ENCODE measurements around the gene DCST1.
A peak's percentile ranks its signal among the peaks of the same experiment; 100 is the strongest.

Gene DCST1

DNA sequence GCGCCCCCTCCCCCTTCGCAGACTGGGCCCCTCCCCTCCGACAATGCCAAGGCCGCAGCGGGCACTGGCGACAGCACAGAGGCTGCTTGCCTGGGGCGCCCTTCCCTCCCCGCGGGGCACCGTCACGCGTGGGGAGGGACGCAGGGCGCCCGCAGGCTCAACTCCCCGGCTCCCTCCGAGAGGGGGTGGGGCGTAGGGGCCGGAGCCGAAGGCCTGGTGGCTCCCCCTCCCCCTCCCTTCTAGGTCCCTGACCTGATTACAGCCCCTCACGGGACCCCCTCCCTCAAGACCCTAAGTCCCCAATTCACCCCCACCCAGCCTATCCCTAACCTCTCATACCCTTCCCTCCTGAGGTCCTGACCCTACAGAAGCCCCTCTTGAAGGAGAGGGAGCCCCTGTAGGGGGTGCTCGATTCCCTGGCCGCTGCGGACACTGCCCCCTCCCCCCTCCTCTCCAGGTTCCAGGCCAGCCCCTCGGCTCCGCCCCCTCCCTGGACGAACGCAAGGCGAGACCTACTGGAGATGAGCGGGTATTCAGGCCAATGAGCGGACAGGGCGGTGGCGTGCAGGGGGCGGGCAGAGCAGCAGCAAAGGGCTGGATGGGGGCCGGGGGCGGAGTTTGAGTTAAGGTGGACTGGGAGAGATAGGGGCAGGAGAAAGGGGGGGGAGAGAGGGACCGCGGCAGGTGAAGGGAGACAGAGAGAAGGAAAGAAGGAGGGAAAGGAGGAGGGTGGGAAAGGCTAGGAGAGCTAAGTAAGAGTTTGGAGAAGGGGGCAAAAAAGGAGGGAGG lies 31.8 kb upstream of the DCST1 start:
- DNase-seq: peak; percentile 98

- DNase-seq: no peak
Measured at GRCh38 chr1:155002464-155003226, 31.0 kb upstream of the DCST1 start, which contains the start of gene ZBTB7B. ZBTB7B (plus strand) TSS chr1:155002802; CDS start chr1:155014661, 11,859 bp downstream.

- DNase-seq: no peak
Measured at GRCh38 chr1:155003227-155003765, 30.3 kb upstream of the DCST1 start.

GRCh38 chr1:155003766-155004351 lies 29.8 kb upstream of the DCST1 start:
- no peak for DNase-seq

GRCh38 chr1:155004352-155005075 lies 29.1 kb upstream of the DCST1 start:
- no peak for DNase-seq

DNA sequence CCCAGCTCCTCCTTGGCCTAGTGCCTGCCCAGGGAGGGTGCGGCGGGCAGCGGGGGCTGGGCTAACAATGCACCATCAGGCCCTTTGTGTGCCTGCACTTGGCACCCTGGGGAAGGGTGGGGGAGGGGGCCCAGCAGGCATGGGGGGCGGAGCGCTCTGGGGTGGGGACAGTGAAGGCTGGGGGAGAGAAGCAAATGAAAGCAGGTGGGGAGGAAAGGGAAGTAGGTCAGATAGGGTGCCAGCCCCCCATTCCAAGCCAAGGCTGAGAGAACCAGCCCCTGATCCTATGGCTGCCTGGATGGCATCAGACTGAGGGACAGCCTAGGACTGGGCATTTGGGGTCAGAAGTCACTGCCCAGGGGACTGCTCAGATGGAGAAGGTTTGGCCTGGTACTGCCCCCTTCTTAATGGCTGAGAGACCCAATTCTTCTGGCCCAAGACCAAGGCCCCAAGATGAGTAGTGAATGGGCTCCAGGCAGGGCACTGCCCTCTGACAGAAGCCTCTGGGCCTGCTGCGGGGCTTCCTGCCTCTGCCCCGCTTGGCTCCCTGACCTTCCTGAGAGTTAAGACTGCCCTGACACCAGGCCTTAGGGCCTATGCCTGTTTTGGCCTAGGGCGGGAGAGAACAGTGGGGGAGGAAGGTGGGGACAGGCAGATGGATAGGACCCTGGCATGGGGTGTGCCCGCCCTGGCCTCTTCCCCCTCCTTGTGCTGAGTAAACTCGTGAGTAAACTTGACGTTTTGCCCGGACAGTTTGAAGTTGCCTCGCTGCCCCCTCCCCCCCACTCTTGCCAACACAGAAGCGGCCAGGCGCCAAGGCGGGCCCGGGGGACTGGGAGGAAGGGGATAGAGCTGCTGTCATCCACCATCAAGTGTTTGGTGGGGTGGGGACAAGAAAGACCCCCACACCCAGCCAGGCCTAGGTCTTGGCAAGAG lies 28.3 kb upstream of the DCST1 start:
- peak; percentile 57 for DNase-seq

DNA sequence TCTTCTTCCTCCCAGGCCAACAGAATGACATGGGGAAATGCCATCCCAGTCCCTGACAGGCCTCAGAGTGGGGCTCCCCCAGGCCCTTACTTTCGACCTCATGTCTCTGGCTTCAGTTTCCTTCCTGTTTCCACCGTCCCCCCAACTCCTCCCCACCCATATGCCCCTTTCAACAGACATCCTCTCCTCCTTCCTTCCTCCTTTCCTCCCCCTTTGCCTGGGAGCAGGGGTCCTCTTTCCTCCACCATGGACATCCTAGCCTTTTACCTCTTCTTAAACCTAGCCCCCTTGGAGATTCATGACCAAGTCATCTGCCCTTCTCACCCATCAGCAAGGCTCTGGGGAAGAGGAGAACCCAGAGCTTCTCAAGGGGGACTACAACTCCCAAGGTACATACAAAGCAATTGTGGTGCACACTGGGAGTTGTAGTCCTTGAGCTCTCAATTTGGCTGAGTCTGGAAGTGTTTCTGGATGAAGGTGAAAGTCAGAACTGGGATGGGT lies 27.0 kb upstream of the DCST1 start:
- peak; percentile 67 for DNase-seq

- no peak for DNase-seq
Measured at GRCh38 chr1:155007251-155007828, 26.3 kb upstream of the DCST1 start.

- DNase-seq: peak; percentile 45
Measured at GRCh38 chr1:155008015-155008941, 25.3 kb upstream of the DCST1 start.

GRCh38 chr1:155009221-155009711 lies 24.4 kb upstream of the DCST1 start:
- no peak for DNase-seq

DNA sequence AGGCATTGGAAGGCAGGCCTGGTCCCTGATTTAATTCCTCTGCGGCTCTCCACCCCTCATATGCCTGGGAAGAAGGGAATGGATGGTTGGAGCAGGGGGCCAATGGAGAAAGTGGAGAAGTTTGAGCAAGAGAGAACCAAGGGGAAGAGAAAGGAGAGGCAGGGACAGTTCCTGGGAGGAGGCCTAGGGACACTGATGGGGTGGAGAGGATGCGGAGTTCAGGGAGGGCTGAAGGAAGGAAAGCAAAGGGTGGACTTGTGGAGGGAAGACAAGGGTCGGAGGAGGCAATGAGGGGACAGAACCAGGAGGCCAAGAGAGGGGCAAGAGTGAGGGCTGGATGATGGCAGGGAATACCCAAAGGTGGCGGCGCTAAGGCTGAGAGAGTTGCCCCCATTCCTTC lies 23.9 kb upstream of the DCST1 start:
- no peak for DNase-seq

DNA sequence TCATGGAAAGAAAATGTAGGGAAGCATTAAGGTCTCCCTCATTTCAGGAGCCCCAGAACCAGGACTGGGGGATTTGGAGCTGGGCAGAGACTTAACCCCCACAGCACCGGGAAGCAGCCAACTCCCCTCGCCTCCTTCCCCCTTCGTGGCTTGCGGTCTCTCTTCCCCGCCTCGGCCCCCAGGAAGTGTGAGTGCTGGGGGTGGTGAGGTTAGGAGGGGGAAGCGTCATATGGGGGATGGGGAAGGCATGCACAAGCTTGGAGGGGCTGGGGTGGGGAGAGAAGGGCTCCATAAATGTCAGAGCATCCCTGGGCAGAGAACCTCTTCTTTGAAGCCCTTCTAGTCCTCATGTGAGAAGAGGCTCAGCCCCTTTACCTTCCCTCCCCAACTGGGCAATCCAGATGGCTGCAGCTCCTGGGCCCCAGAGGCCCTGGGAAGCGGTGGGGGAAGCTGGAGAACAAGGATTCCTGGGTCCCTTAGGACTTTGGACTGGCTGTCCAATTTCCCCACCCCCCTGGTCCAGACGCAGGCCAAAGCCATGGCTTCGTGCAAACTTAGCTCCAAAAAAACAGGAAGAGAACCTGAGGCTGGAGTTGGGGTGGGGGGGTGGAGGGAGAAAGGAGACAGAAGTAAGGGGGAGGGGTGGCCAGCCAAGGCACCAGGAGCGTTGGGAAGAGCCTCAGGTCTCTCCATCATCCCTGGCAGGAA lies 23.3 kb upstream of the DCST1 start:
- DNase-seq: no peak

DNA sequence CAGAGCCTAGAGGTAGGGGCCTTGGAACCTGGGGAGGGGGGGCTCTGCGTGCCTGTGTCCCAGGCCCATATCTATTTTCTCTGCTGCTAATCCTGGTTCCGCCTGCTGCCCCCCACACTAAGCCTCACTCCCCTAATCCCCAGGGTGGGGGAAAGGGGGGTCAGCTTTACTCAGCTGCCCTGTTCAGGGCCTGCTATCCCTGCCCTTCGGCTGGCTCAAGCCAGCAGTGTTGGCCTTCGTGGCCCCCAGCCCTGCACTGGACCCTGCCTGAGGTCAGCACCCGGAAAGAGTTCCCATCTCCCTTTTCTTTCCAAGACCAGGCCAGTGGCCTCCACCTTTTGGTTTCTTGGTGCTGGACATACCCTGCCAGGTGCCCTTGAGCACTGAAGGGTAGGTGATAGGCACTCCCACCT lies 22.6 kb upstream of the DCST1 start:
- no peak for DNase-seq

DNA sequence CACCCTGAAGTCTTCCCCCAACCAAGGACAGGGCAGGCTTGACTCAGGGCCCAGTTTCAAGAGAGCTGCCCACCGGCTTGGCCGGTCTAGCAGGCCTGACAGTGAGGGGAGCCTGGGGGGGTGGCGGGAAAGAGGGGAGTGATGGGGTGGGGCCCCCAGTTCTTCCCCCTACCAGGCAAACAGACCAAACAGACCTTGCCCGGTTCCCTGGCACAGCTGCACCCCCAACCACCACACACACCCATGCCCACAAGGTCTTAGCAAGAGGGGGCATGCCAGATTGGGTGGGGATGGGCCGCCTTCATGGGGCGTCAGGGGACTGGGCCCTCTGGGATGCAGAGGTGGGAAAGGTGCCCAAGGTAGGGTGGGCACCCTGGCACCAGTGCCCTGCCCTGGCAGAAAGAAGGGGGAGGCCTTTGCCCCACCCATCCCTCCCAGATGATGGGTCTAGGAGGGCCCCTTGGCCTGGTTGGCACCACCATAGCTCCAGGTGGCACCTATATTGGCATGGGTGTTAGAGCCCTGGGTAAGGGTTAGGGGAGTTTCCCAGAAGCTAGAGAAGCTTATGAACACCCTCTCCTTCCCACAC lies 22.1 kb upstream of the DCST1 start:
- no peak for DNase-seq

- DNase-seq: peak; percentile 44
Measured at GRCh38 chr1:155012026-155012546, 21.5 kb upstream of the DCST1 start.

DNA sequence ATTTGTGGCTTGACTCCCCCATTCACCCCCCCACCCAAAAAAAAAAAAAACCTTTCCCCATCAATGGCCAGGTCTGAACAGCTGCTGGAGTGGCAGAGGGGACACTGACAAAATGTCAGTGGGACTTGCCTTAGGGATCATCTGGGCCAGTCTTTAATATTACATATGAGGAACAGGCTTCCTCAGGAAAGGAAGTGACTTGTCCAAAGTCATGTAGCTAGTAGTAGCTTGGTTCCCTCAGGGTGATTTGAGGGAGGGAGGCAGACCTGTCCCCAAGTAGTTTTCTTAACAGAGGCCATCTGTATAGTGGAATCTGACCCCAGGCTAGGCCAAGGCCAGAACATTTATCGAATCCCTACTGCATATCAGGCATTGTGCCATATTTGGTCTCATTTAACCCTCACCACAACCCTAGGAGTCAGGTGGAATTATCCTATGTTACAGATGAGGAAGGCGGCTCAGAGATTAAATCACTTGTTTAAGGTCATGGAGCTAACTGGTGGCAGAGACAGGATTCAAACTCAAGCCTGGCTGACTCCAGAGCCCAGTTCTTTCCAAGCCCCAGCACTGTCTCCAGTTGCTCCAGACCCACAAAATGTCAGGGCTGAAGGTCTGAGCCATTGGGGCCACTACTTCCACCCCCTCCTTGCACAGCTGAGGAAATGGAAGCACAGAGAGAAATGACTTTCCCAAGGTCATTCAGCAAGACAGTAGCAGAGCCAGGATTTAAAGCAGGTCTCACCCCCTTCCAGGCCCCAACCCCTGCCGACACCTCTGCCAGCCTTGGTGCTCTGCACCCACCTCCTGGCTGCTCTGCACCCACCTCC lies 20.6 kb upstream of the DCST1 start:
- no peak for DNase-seq

- DNase-seq: peak; percentile 51
Measured at GRCh38 chr1:155013632-155014031, 20.0 kb upstream of the DCST1 start.
